HUES64 (cell line): Measurements from ENCODE around the gene RNF217.
A peak's percentile ranks its signal among the peaks of the same experiment; 100 is the strongest.

Experiments used
- H3K27ac ChIP-seq: 2 replicates; pipeline ENCODE4 v1.7.0; 2013; ENCODE audit warnings: low read depth, low read length, inconsistent platforms
- H3K27me3 ChIP-seq: 2 replicates; pipeline ENCODE4 v1.6.1; 2013; ENCODE audit warnings: mild to moderate bottlenecking, low read length; ENCODE audit not compliant: insufficient read depth
- H3K36me3 ChIP-seq: 2 replicates; pipeline ENCODE4 v1.6.1; 2013; ENCODE audit warnings: mild to moderate bottlenecking, low read length; ENCODE audit not compliant: insufficient read depth
- H3K4me1 ChIP-seq: 2 replicates; pipeline ENCODE4 v1.6.1; 2013; ENCODE audit warnings: mild to moderate bottlenecking, low read length, moderate library complexity; ENCODE audit not compliant: insufficient read depth
- H3K4me3 ChIP-seq: 2 replicates; pipeline ENCODE4 v1.5.1; 2013; ENCODE audit warnings: mild to moderate bottlenecking, low read length, moderate library complexity
- H3K9ac ChIP-seq: 2 replicates; pipeline ENCODE4 v1.6.1; 2013; ENCODE audit warnings: mild to moderate bottlenecking, low read depth, low read length
- H3K9me3 ChIP-seq: 2 replicates; pipeline ENCODE4 v1.6.1; 2013; ENCODE audit warnings: low read depth, low read length; ENCODE audit not compliant: insufficient read depth
- WGBS: fragments of 150-250, 120-280 bp; methylation state at CpG from one replicate; pipeline ENCODE4 v1.1.7; 2013; ENCODE audit warnings: missing lambda C conversion rate; 5-methylcytosine and 5-hydroxymethylcytosine counted together

RNF217 gene

GRCh38 chr6:124990988-124991387, 28.8 kb downstream of the RNF217 start:
- H3K9me3 ChIP-seq, result 0 out of 2 replicates have a peak, but pooled peaks cover 3% of the 10 kb centered on the region
- H3K27ac ChIP-seq, result no peak overlapping the region
- no peak overlapping the region for H3K4me3 ChIP-seq
- no peaks in the 10 kb centered on the region for H3K36me3 ChIP-seq
- peaks cover 4% of the 10 kb centered on the region; the same call in 1 of the 2 replicates for H3K4me1 ChIP-seq
- WGBS, result 92% methylated on average over 1 of the region's 1 CpG
- H3K27me3 ChIP-seq, result no peaks in the 10 kb centered on the region
- H3K9ac ChIP-seq, result no peak overlapping the region

- Histone ChIP-seq H3K27ac (no peak overlapping the region), H3K36me3 (no peaks in the 10 kb centered on the region), H3K4me1 (peaks cover 4% of the 10 kb centered on the region; the same call in 1 of the 2 replicates), H3K4me3 (no peak overlapping the region), H3K9me3 (0 out of 2 replicates have a peak, but pooled peaks cover 3% of the 10 kb centered on the region), H3K9ac (no peak overlapping the region), H3K27me3 (no peaks in the 10 kb centered on the region)
- no CpG with 5 or more reads among the region's 1 CpG for WGBS
Measured at GRCh38 chr6:124991764-124992295, 29.6 kb downstream of the RNF217 start.

DNA sequence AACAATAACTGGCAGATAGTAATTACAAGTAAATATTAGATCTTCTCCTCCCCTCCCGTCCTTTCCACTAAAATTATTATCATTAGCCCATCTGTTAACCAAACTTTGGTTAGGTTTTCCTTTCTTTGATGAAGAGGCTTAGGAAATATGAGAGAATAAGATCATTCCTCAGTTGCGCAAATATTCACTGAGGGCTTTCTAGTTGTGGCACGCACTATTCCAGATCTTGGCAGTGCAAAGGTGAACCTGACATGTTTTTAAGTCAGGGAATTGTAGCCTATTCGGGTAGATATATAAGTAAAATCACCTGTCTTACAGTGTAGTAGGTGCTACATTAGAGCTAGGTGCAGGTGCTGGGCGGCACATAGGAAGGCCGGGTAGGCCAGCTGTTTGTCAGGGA, 31.1 kb downstream of the RNF217 start:
- H3K27ac ChIP-seq, result no peak overlapping the region
- H3K4me1 ChIP-seq, result peaks cover 4% of the 10 kb centered on the region; the same call in 1 of the 2 replicates
- no peaks in the 10 kb centered on the region for H3K9me3 ChIP-seq
- H3K27me3 ChIP-seq, result no peaks in the 10 kb centered on the region
- no peaks in the 10 kb centered on the region for H3K36me3 ChIP-seq
- no peak overlapping the region for H3K4me3 ChIP-seq
- WGBS, result 92% methylated on average over 5 of the region's 6 CpGs
- no peak overlapping the region for H3K9ac ChIP-seq

DNA sequence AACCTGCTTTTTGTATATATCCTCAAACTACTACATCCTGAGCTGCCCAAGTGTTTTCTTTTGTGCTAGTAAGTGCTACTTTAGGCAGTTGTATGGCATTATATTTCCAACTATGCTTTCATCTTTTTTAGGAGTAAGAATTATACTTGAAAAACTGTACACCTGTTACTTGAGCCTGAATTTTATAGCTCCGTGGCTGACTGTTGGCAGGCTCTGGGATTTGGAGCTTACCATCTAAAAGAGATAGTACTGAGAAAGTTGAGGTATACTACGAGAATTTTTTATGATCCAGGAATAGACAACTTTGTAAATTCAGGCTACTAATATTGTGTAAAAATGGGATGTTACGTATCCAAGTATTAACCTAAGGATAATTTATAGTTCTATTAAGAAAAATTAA, 32.4 kb downstream of the RNF217 start:
- H3K4me1 ChIP-seq, result peaks cover 11% of the 10 kb centered on the region; the same call in 1 of the 2 replicates
- H3K27ac ChIP-seq, result no peak overlapping the region
- 98% methylated on average over 2 of the region's 3 CpGs for WGBS

DNA sequence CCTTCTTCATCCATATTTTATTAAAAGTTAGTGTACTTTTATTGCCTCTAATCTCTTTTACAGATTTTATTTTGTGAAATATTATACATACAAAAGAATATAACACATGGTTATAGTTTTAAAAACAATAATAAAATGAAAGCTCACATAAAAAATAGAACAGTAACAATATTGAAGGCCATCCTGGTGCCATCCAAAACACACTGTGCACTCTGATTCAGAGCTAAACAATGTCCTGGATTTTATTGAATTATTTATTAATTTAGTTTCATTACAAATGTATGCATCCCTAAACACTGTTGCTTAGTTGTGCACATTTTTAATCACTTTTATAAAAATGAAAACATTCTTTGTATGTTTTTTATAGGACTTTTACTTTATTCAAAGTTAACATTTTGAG, 32.9 kb downstream of the RNF217 start:
- no peaks in the 10 kb centered on the region for H3K27me3 ChIP-seq

More for the DNA sequence above, 32.4 kb downstream of the RNF217 start:
- Histone ChIP-seq H3K9ac (no peak overlapping the region), H3K27me3 (no peaks in the 10 kb centered on the region), H3K36me3 (no peaks in the 10 kb centered on the region), H3K9me3 (no peaks in the 10 kb centered on the region), H3K4me3 (no peak overlapping the region)

DNA sequence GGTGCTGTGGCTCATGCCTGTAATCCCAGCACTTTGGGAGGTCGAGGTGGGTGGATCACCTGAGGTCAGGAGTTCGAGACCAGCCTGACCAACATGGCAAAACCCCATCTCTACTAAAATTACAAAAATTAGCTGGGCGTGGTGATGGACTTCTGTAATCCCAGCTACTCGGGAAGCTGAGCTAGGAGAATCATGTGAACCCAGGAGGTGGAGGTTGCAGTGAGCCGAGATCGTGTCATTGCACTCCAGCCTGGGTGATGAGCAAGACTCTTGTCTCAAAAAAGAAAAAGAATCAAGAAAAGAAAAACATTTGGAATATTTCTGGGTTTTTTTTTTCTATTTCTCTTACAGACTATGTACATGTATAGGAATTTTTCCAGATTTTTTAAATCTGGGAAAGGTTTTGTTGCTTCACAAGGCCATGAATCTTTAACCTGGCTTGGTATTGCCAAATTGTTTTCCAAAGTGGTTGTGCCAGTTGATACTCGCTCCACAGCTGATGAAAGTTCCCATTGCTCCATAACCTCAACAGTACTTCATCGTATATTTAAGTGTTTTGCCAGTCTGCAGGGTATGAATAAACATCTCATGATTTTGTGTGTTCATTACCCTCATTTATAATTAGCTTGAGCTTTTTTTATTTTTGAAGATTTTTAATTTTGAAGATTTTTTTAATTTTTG, 33.5 kb downstream of the RNF217 start:
- Histone ChIP-seq H3K27ac (no peak overlapping the region), H3K27me3 (no peaks in the 10 kb centered on the region)
- WGBS, result 94% methylated on average over 8 of the region's 8 CpGs

More for the DNA sequence above, 32.9 kb downstream of the RNF217 start:
- no peak overlapping the region for H3K4me3 ChIP-seq
- H3K9ac ChIP-seq, result no peak overlapping the region
- no peak overlapping the region for H3K27ac ChIP-seq
- H3K4me1 ChIP-seq, result peaks cover 11% of the 10 kb centered on the region; the same call in 1 of the 2 replicates
- no peaks in the 10 kb centered on the region for H3K9me3 ChIP-seq
- no peaks in the 10 kb centered on the region for H3K36me3 ChIP-seq

DNA sequence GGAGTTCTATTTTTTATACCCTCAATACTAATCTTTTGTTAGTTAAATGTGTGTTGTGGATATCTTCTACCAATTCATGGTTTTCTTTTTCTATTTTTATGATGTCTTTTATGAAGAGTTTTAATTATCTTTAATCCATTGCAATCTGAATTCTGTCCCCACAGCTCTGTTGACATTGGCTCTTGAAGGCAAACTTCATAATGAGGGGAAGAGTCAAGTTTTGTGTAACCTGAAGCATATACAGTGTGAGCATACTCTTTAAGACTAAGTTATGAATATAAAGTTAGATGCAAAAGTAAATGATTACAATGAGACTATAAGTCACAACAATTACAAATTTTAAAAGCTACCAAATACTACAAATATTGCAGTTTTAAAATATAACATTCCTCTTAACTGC, 34.2 kb downstream of the RNF217 start:
- Histone ChIP-seq H3K36me3 (no peaks in the 10 kb centered on the region), H3K27ac (no peak overlapping the region), H3K27me3 (no peaks in the 10 kb centered on the region), H3K9me3 (no peaks in the 10 kb centered on the region), H3K9ac (no peak overlapping the region), H3K4me3 (no peak overlapping the region), H3K4me1 (peaks cover 16% of the 10 kb centered on the region; the same call in 1 of the 2 replicates)

More for the DNA sequence above, 33.5 kb downstream of the RNF217 start:
- Histone ChIP-seq H3K4me3 (no peak overlapping the region), H3K36me3 (no peaks in the 10 kb centered on the region), H3K9me3 (no peaks in the 10 kb centered on the region), H3K9ac (no peak overlapping the region), H3K4me1 (peaks cover 11% of the 10 kb centered on the region; the same call in 1 of the 2 replicates)

GRCh38 chr6:124997196-124997875, 35.1 kb downstream of the RNF217 start:
- no peaks in the 10 kb centered on the region for H3K27me3 ChIP-seq
- H3K4me3 ChIP-seq, result no peak overlapping the region
- WGBS, result 96% methylated on average over 8 of the region's 8 CpGs
- H3K9ac ChIP-seq, result no peak overlapping the region
- no peak overlapping the region for H3K27ac ChIP-seq
- H3K9me3 ChIP-seq, result no peaks in the 10 kb centered on the region
- no peaks in the 10 kb centered on the region for H3K36me3 ChIP-seq
- peaks cover 24% of the 10 kb centered on the region; the same call in 1 of the 2 replicates for H3K4me1 ChIP-seq

DNA sequence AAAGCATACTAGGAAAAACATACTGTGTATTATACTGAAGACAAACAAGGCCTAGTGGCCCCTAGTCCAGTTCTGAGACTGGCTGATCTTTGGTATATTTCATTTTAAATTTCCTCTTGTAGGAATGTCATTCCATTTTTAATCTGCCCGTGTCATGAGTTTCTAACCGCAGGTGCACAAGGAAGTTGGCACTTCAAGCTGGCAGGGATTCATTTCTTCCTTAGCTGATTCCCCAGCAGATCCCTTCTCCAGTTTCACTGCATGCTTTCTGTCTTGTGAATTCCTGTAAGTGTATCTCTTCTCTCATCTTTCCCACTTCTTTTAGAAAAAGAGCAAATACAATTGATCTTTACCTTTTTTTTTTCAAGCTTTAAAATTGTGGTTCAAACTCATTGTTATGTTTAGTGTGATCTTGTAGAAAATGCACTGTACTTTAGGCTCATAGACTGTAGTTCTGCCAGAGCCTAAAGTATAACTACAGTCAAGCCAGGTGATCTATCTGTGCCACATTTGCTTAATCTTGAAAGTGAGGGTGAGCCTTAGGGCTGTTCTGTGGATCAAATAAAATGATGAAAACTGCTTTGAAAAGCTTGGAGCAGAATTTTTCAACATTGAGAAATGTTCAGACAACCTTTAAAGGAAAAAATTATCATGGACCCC, 37.0 kb downstream of the RNF217 start:
- H3K9ac ChIP-seq, result no peak overlapping the region
- no peaks in the 10 kb centered on the region for H3K9me3 ChIP-seq
- H3K27me3 ChIP-seq, result no peaks in the 10 kb centered on the region
- WGBS, result 86% methylated on average over 2 of the region's 2 CpGs
- no peak overlapping the region for H3K27ac ChIP-seq
- no peak overlapping the region for H3K4me3 ChIP-seq
- H3K4me1 ChIP-seq, result peaks cover 27% of the 10 kb centered on the region; the same call in 1 of the 2 replicates
- H3K36me3 ChIP-seq, result no peaks in the 10 kb centered on the region

- Histone ChIP-seq H3K27ac (peak overlapping the region; percentile 15; the same call in 1 of the 2 replicates), H3K9me3 (no peaks in the 10 kb centered on the region; the same call in 1 of the 2 replicates), H3K36me3 (no peaks in the 10 kb centered on the region), H3K9ac (no peak overlapping the region), H3K4me3 (no peak overlapping the region), H3K27me3 (no peaks in the 10 kb centered on the region), H3K4me1 (peaks cover 27% of the 10 kb centered on the region; the same call in 1 of the 2 replicates)
- WGBS, result 64% methylated on average over 3 of the region's 4 CpGs
Measured at GRCh38 chr6:125001684-125002405, 39.6 kb downstream of the RNF217 start.
